Activated T-cell treated with anti-CD3 and anti-CD28 coated beads for 48 hours (primary cell): Measurements from ENCODE around the gene PAH.
A peak's percentile ranks its signal among the peaks of the same experiment; 100 is the strongest.

Experiments
- DNase-seq: peaks from one replicate; pipeline ENCODE4 v3.0.0-alpha.2; 2020; ENCODE audit warnings: low read depth

Gene PAH

GRCh38 chr12:102950107-102950949, 33.3 kb upstream of the PAH start:
- DNase-seq: no peak

GRCh38 chr12:102948941-102949352, 31.9 kb upstream of the PAH start:
- DNase-seq: peak; percentile 31

DNA sequence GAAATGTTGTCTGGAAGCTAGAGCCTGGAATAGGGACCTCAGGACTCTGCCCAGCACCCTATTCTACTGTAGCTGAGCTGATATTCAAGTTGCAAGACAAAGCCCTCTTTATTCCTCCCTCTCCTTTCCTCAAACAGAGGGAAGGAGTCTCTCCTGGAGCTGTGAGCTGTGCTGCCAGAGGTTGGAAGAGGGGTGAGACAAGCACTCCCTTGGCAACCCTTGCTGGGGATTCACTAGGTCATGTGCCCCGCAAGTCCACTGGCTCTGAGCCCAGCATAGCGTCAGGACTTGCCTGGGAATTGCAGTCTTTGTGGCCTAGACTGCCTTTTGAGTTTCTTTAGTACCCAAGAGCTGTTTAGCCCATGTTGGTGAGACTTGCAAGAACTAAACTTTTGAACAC, 29.0 kb upstream of the PAH start:
- no peak for DNase-seq

GRCh38 chr12:102939670-102940222, 22.7 kb upstream of the PAH start:
- DNase-seq: no peak

DNA sequence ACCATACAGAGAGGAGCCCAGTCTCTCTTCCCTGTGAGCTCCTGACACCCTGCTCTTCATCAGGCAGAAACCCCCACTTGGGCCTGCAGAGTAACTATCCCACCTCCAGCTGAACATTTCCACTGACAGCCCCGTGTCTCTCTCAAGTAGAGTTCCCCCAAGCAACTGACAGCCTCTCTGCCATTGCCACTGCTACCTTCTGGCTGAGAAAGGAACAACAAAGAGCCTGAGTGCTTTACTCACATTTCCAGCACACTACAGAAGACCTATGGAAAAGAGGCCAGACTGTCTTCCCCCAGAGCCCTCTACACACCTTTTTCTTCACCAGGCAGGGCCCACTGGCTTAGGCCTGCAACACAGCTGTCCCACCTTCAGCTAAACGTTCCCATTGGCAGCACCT, 22.0 kb upstream of the PAH start:
- no peak for DNase-seq

GRCh38 chr12:102933168-102933567, 16.1 kb upstream of the PAH start:
- DNase-seq: no peak

DNA sequence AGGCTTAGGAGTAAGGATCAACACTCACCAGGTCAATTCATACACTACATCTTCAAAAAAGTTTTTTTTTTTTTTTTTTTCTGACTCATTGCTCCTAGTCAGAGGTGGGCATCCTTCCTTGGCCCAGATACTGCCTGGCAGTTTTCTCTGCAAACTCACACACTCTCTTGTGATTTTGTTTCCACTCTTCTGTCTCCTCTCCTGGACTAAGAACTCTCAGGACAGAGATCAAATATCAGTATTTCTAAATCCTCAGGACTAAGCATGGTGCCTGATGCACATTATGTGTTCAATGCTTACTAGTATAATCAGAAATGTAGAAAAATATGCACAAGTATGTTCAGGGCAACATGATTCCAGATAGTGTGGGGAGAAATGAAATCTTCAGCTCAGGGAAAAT, 10.2 kb upstream of the PAH start:
- no peak for DNase-seq

GRCh38 chr12:102921240-102921639, 4.2 kb upstream of the PAH start:
- no peak for DNase-seq

DNA sequence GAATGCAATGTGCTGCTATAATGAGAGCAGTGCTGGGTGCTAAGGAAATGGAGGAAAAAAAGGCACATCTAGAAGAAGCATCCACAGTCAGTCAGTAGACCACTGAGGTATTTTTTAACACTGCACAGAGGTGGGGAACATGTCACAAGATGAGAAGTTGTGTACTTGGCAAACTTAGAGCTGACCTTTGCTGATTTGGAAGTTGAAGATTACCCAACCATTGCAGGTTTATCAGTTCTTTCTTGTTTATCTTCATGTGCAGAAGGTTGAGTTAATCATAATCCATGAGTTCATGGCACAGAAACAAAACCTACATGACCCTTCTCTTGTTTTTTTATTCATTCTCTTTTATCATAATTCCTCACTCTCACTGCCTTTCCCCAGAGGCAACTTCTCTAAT, 3.2 kb upstream of the PAH start:
- no peak for DNase-seq

DNA sequence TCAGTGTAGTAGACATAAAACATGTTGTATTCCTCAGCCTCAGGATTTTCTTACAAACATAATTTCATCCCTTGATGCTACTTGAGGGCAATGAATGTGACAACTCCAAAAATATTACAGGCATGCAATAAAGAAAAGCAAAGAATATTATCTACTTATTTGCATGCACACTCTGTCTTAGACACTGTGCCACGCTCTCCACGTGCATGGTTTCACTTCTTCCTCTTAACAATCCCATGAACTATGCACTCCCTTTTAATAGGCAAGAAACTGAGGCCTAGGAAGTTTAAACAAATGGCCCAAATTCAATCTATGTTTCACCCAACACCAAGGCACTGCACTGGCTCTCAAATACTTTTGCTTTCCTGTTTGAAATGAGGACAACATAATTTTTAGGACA, 1.8 kb upstream of the PAH start:
- DNase-seq: no peak

DNA sequence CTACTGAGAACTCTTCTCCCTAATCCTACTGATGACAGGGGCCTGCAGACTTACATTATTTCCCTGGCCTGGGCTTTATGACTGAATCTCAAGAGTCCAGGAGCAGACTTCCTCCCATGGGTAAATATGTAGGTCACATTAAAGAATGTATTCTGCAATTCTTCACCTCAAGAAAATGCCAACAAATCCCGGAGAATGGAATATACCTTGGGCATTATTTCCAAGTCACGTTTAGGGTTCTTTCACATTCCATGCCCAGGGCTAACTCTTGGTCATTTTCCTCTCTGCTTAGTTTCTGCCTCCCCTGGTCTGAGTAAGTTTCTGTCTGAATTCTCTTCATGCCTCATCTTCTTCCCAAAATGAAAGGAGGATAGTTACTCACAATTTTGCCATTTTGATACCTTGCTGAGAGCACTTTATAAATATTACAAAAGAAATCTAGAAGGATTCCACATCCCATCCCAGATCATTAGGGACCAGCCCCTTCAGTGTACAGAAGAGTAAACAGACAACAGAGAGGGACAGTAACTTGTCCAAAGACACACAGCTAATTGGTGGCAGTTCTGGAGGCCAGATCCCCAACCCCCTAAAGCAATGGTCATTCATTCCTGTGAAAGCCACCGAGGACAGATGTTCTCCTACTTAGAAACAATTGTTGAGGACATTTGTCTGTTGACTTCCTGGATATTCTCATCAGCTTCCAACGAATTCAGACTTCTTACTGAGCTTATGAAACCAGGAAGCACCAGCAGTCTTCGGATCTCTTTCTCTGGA, 605 bp downstream of the PAH start:
- no peak for DNase-seq

GRCh38 chr12:102913453-102914226, 3.4 kb downstream of the PAH start:
- DNase-seq: no peak

DNA sequence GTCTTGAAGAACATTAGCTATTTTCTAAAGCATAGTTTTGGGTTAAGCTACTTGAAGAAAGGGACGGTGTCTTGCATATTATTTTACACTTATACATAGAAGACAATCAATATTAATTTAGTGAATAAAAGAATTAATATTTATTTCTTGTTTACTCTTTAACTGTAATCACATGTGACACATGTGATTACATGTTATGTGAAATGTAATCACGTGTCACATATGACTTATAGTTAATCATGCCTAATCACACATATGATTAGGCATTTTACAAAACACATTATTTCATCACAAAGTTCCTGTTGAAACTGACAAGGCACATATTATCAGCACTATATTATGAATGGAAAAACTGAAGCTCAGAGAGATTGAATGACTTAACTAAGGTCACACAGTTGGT, 4.8 kb downstream of the PAH start:
- DNase-seq: no peak

DNA sequence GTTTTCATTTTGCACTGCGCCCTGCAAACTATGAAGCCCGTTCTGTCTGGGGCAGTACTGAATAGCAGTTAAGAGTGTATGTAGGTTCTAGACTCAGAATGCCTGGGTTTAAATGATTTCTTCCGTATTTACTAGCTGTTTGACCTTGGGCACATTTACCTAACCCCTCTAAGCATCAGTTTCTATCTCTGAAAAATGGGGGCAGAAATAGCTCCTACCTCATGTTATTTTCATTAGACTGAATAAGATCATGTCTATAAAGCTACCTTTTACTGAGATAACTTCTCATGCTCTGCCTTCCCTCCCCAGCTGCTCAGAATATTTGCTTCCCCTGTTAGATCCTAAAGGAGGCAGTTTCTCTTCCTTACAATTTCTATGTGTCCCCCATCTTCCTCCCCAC, 5.7 kb downstream of the PAH start:
- no peak for DNase-seq

GRCh38 chr12:102910792-102911191, 6.3 kb downstream of the PAH start:
- DNase-seq: no peak

DNA sequence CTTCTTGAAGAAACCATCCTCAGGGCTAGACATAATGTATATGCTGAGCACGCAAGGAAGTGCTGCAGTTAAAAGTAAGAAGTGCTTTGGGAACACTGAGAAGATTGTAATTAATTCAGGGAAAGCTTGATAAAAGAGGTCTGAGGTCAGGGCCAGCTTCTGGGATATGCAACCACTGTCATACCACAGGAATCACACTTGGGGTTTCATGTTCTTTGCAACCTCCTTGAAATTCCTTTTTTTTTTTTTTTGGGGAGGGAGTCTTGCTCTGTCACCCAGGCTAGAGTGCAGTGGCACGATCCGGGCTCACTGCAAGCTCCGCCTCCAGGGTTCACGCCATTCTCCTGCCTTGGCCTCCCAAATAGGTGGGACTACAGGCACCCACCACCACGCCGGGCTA, 6.9 kb downstream of the PAH start:
- DNase-seq: no peak

DNA sequence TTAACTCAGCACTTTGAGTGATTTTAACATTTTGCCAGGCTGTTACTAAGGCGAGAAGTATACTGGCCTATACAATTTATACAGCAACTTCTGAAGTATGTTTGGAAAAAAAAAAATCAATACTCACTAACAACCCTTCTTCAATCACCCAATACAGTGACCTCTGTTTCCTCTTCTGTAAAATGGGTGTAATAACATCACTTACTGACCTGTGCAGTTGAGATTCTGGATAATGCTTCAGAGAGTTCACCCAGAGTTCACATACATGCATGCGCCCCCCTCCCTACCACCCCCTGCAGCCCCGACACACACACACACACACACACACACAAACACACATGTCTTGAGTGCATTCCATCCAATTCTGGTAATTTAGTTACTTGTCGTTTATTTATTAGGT, 9.1 kb downstream of the PAH start:
- no peak for DNase-seq

- no peak for DNase-seq
Observed at GRCh38 chr12:102905229-102905628, 11.8 kb downstream of the PAH start.

DNA sequence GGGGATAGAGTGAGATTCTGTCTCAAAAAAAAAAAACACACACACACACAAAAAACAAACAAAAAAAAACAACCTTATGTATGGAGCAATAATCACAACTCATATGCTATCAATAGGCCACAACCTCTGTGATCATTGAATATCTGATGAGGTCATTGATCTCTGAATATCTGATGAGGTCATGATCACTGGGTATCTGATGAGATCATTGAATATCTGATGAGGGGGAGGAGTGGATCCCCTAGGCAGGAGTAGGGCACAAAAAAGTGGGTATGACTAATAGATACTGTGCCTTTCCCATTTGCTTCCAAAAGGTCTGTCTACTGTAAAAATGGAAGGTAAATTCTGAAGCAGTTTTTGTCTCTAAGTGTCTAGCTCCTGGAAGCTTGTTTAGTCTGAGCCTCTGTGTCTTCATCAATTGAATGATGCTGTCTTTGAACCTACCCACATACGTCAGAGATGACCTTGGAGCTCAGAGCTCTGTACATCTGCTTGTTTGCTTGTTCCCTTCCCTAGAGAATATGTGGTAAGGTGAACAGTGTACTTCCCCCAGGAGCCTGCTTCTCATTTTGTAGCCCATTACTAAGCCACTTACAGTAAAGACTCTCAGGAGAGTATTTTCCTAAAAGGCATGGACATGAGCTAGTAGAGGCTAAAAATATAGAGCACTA, 13.6 kb downstream of the PAH start:
- no peak for DNase-seq

- DNase-seq: no peak
Observed at GRCh38 chr12:102902093-102902492, 15.0 kb downstream of the PAH start.

GRCh38 chr12:102900389-102900788, 16.7 kb downstream of the PAH start:
- DNase-seq: no peak

DNA sequence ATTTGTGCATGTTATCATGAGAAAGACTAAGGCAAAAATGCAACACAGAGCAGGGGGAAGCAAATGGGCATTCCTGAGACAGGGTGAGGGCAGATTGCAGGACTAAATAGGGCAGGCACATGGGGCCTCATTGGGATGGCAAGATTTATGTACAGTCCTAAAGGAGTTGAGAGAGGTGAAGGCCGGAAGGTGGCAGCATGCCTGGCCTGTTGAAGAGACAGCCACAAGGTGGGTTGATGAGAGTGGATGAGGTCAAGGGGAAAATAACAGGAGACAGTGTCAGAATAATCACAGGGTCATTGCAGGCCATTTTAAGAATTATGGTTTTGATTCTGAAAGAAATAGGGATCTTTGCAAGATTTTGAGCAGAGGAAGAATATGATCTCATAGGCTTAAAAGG, 21.0 kb downstream of the PAH start:
- DNase-seq: no peak
